Inflammatory macrophage (primary cell): ENCODE measurements around the gene CNST.
A peak's percentile ranks its signal among the peaks of the same experiment; 100 is the strongest.

Source experiments
- DNase-seq, 2 donors: peaks; one replicate each; pipeline ENCODE4 v3.0.0-alpha.2; 2020 to 2022
- total RNA-seq, 18 experiments: gene quantifications; one replicate each; lab custom pipeline; 2026; ENCODE audit warnings: mixed read lengths in 6 of 18, inconsistent platforms in 2 of 18; lab: John Stamatoyannopoulos, UW

Gene CNST, protein sequence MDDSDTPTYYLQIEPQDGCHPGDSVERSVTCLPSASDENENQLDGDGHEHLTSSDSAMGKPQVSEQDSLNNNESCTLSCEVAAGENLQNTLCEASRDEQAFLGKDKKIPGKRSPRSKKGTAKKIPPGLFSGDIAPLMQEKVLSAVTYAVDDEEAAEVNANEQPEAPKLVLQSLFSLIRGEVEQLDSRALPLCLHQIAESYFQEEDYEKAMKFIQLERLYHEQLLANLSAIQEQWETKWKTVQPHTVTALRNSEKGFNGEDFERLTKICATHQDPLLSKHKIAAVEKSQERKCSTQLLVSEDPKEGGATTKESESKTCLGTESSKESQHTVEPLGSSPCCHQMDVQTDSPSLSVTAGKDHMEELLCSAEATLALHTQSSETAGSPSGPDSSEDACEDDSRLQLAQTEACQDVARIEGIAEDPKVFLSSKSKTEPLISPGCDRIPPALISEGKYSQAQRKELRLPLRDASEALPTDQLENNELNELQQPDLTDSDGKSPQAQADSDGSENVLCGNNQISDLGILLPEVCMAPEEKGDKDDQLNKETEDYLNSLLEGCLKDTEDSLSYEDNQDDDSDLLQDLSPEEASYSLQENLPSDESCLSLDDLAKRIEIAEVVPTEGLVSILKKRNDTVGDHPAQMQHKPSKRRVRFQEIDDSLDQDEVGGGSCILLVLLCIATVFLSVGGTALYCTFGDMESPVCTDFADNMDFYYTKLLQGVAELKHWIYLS
- 7.5 to 54.8 (median 33.3) reads per million in 18 experiments for total RNA-seq

DNA sequence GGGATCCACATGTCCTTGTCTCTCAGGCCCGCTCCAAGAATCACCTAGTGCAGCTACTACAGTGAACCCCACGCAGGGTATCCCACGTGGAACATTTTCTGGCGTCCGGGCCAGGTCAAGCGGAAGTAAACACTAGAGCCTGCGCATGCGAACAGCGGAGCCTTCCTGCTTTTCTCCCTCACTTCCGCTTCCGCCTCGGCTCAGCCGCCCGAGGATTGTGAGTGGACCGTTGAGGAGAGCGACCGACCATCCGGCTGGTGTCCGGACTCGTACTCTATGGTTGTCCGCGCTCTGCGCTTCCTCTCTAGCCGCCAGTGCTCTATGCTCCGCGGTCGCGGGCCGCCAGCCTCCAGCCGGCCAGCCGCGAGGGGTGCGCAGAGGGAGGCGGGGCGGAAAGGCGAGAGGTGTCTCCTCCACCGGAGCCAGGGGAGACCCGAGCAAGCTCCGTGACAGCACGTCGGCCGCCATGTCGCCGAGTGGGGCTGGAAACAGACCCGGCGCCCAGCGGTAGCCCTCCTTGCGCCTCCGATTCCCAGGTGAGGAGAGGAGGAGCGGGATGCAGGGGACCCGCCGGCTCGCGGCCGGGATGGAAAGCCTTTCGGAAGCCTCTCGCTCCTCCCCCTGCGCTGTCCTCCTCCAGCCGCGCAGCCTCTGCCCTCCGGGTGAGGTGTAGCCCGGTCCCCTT is at the start of gene CNST, which contains the start of gene TFB2M:
CNST (plus strand) TSS at position 329 of the 685 bp plus-strand sequence. CDS start 25,107 bp downstream, outside the sequence.
TFB2M (minus strand) TSS at position 134 of the 685 bp plus-strand sequence; CDS start at position 11, 123 bp downstream.
- DNase-seq = peak; percentile 99

DNA sequence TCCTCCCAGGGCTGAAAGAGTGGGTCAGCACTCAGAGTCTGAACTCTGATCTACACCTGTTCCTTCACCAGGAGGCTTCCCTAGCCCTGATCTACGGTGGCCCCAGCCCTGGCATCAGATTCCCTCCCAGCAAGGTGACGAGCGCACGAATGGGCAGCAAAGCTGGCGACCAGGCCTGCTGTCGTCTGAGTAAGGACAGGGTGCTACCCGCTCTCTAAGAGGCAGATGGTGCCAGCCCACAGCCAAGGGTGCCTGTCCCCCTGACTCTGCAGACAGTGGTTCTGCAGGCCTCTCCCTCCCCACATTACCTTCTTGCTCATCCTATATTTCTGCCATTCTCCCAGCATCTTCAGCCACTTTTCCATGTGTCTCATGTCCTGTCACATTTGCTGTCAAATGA is 48.9 kb upstream of the CNST start:
- DNase-seq = no peak

DNA sequence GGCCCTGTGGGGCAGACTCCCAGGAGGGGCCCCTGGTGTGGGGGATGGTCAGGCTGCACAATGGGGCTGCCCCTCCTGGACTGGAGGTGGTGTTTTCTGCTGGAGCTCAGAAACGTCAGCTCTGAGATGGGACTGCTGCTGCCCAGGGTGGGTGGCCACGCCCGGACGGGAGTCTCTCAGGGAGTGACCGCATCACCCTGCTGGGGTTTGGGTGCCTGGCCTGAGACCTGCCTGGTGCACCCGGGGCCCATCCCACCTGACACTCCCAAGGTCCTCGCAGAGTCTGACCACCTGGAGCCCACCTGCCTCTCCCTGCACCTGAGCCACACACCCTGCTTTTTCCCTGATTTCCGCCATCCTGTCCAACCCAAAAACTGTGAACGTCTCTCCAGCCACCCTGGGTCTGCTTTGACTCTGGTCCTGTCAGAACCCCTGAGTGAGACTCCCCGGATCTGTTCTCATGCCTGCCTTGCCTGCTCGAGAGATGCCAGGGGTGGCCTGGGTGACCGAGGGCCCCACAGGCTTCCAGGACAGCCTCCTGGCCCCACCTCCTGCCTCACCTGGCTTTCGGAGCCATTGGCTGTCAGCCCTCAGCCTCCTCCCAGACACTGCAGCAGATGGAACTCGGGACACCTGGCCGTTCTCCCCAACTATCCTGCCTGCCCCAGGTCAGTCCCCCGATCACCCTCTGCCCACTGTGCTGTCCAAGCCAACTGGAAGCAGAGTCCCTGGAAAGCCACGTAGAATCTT is 47.6 kb upstream of the CNST start:
- DNase-seq = no peak

DNA sequence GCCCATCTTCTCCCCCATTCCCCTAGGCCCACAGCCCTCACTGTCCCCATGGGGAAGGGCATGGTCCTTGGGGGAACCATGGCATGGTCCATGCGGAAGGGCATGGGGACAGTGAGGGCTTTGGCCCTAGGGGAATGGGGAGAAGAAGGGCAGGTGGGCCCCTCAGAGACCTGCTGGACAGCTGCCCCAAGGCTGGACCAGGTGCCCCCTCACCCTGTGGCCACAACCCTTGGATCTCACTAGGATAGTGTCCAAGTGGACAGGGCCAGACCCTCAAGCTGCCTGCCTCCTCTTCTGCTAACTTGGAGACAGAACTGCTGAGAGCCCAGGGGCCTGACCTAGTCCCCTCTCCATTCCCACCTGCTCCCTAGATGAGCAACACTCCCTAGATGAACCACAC is 46.7 kb upstream of the CNST start:
- DNase-seq = no peak

DNA sequence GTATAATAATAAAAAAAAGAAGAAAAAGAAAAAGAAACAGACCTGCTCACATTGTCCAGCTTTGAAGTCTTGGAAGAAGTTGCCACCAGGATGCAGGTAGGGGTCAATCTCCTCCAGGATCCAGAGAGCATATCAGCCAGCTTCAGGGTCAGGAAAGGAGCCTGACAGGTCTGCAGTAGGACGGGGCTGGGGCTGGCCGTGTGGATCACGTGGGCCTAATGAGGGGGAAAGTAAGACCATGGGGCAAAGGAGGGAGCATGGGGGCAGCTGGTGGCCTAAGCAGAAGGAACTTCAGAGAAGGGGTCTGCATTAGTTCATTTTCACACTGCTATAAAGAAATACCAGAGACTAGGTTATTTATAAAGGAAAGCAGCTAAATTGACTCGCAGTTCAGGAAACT is 39.9 kb upstream of the CNST start:
- no peak for DNase-seq

DNA sequence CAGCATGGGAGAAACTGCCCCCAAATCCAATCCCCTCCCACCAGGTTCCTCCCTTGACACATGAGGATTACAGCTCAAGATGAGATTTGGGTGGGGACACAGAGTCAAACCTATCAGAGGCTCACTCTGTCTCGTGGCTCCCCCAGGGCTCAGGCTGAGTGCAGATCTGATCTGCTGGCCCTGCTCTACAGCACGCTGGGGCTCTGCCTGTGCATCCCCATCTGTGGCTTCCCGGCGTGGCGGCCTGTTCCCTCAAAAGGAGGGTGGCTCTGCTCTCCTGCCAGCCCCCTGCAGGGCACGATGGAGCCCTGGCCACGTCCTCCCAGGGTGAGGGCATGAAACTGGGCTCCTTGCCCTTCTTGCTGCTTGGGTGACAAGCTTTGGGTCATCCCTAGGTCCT is 39.3 kb upstream of the CNST start:
- DNase-seq = no peak

DNA sequence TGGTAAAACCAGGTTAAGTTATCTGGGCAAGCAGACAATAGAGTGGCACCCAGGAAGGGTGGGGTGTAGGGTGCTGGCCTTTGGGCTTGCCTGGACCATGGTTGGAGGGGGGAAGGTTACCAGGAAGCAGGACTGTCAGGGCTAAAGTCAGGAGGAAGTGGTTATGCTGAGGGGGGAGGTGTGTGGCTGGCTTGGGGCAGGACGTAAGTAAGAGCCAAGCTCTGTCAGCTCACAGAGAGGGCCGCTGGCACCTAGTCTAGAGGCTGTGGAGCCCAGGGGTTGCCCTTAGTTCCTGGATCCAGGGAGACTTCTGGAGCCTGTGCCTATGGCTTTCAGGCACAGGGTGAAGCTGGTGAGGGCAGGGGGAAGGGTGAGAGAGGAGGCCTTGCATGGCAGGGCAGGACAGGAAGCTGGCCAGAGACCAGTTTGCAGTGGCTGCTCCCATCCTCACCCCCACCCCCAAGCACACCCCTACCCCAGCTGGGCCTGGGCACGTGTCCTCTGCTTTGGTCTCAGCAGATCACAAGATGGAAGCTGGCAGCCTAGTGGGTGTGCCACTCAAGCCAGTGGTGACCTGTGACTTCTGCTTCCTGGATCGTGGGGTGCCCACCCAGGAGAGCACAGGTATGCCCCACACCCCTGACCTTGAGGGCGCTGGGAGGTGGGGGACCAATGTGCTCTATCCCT is 38.7 kb upstream of the CNST start:
- DNase-seq = no peak

DNA sequence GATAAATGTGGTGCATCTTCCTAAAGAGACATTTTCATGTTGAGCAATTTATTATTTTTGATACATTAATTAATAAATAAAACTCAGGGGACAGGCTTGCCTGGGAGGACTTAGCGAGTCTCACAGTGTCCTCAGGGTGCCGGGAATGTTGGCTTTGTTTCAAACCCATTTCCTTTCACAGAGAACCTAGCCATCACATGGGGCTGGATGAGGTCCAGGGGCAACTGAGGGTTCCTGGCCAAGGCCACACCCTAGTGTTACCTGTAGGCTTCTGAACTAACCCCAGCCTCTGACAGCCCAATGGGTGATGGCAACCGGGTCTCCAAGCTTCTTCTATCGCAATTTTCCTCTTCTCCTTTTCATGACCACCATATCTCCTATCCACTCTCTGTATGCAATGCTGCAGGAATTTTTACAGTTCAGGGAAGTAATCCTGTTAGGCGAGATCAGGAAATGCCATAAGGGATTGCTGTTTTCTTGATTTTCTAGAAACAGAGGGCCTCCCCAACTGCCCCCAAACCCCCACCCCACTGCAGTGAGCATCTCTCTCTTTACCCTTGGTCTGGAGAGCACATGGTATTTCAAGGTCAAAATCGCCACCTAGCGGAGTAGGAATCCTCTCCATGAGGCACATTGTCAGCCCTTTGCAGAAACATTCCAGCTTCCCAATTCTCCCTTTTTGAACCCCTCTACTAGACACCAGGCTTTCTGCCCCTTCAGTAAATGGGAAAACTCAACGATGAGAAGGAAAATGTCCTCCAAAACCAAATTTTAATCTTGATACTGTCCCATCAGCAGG is 37.1 kb upstream of the CNST start:
- no peak for DNase-seq

DNA sequence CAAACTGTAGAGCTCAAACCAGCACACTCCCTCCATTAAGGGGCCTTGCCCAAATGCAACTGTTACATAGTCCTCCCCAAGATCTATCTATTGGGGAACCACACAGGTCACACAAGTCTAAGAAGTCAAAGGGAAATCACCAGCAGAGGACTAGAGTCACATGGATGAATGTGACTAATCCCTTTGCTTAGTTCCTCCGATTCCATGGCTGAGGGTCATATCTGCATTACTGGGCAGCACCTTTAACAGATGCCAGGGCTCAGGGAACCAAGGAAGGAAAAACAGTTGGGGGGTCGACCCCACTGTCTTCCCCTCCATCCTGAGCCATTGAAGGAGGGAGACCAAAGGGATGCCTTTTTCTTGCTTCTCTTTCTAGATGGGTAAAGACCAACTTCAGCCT is 35.8 kb upstream of the CNST start:
- no peak for DNase-seq

DNA sequence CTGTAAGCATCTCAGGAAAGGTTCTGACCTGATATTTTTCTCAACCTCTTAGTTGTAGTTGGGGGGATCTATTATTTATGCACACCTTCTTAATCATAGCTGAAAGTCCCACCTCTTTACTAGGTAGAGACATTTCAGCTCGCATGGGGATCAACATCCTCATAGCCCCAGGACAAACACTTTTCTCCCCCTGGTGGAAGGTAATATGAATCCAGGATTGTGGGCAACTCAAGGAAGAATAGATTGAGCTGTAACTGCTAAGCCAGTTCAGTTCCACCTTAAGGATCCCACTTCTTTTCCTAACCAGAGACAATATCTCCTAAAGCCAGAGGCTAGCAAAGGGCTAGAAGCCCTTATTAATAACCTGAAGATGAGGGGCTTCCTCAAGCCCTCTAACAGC is 33.7 kb upstream of the CNST start:
- no peak for DNase-seq

DNA sequence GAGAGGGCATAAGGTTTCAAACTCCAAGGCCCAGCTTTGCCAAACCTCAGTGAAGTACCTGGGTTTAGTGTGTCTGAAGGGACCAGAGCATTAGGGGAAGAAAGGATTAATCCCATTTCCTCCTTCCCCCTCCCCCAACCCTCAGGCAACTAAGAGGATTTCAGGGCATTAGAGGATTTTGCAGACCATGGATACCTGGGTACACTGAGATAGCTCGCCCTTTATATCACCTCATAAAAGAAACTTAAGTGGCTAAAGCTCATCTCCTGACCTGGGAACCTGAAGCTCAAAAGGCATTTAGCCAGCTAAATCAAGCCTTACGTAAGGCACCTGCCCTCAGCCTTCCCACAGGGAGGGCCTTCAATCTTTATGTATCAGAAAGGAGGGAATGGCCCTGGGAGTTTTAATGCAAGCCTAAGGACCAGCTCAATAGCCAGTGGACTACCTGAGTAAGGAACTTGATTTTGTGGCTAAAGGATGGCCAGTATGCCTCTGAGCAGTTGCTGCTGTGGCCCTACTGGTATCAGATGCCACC is 32.8 kb upstream of the CNST start:
- DNase-seq = no peak

DNA sequence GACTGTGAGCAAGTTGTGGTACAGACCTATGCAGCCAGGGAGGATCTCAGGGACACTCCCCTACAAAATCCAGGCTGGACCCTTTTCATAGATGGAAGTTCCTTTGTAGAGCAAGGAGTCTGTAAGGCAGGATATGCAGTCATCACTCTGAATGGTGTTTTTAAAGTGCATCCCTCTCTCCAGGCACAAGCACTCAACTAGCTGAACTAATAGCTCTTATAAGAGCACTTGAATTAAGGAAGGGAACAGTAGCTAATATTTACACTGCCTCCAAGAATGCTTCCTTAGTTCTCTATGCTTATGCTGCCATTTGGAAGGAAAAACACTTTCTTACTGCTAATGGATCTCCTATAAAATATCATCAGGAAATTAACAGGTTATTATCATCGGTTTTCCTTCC is 32.1 kb upstream of the CNST start:
- DNase-seq = no peak

DNA sequence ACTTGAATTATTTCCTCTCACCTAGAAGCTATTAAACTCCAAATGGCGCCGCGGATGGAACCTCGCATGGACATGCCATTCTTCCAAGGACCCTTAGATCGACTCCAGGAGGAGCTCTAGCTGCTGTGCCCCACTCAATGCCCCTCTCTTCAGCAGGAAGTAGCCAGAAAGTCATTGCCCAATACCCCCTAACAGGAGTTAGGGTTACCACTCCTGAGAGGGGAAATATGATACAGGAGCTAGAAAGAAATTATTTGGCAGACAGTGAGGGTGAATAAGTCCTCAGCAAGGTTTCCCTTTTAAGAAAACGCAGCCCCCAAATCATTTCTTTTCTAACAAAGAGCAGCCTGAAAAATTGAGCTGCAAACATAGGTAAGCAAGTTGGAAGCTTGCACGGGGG is 28.8 kb upstream of the CNST start:
- no peak for DNase-seq

DNA sequence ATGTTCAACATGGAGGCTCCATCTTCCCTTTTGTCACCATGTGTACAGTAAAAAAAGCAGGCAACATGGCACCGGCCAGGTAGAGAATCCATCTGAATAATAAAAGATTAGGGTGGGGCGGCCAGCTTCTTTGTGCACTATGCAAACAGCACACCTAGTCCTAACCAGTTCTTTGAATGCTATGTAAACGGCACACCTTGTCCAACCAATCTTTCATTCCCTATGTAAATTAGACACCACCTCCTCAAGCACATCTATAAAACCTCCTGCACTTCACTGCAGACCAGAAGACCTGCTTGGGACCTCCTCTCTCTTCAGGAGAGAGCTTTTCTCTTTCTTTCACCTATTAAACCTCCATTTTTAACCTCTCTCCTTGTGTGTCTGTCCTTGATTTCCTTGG is 28.4 kb upstream of the CNST start:
- no peak for DNase-seq

DNA sequence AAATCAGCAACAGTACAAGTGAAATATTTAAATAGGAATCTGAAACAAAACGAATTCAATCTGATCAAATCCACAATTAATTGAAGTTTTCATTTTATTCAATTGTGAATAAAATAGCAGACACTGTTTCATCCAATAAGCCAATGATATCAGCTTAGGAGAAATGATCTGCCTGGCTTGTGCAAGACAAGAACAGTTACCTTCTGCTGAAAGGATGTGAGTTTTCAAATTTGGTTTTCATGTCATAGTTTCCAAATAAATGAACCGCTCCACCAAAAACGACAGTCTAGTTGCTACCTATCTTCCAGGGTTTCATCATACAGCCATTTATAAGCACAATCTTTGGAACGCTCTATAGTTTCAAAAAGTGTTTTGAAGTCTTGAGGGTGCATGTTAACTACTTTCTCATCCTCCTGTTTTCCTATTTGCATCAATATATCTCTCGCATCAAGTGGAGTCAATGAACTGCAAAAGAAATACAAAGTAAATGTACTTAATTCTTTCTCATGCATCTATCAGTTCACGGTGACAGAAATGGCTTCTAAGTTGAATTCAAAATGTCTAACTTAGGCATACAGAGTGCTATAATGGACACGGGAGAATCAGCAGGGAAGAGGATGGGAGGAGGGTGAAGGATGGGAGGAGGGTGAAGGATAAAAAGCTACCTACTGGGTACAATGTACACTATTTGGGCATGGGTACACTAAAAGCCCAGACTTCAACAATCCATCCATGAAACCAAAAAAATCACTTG is 25.3 kb upstream of the CNST start:
- DNase-seq = no peak

DNA sequence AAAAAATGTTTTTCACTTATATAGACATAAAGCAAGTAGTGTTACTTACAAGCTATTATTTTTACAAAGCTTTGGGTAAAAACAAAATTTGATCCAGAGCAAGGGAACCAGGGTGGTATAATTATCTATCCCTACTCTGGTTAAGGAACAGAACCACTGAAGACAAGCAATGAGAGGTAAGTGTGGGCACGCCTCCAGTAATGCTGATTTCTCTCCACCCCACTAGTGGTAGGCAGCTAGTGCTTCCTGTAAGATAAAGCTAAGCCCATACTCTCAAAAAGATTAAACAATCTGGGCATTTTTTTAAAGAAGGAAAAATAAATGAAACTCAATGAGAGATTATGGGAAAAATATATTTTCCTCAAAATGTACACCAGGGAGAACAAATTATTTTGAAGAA is 22.3 kb upstream of the CNST start:
- no peak for DNase-seq

DNA sequence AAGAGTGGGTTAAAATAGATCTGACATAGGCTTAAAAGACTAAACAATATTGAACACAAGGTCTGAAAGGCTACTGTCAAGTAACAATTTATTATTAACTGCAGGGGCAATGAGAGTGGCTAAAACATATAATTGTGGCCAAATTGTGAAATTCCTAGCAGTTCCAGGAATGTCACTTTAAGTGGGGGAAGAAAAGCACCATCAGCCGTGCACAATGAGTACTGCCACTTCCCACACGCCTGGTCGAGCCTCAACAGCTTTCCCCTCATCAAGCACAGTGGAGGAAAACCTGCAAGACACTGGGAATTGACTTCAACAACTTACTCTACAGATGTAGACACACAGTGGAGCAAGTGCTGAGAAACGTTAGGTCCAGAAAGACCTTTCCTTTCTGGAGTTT is 16.6 kb upstream of the CNST start:
- no peak for DNase-seq

DNA sequence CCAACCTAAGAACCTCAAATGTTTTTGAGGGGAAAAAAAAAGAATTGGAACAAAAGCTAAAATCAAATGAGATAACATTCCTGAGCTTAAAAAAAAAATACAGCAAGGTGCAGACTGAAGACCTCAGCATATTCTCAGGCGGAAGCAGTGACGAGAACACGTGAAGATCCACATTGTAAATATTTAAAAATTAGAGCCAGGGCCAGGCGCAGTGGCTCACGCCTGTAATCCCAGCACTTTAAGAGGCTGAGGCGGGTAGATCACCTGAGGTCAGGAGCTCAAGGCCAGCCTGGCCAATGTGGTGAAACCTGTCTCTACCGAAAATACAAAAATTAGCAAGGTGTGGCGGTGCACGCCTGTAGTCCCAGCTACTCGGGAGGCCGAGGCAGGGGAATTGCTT is 15.9 kb upstream of the CNST start:
- DNase-seq = no peak

DNA sequence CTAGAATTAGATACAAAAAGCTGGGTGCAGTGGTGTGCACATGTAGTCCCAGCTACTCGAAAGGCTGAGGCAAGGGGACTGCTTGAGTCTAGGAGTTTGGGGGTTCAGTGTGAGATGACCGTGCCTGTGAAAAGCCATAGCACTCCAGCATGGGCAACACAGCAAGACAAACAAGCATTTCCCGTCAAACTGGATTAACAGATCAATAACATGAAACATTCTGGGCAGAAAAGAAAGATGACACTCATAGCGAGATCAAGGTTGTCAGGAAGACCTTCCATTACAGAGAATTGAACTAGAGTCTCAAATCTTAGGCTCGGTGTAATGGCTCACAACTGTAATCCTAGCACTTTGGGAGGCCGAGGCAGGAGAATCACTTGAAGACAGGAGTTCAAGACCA is 14.1 kb upstream of the CNST start:
- no peak for DNase-seq

DNA sequence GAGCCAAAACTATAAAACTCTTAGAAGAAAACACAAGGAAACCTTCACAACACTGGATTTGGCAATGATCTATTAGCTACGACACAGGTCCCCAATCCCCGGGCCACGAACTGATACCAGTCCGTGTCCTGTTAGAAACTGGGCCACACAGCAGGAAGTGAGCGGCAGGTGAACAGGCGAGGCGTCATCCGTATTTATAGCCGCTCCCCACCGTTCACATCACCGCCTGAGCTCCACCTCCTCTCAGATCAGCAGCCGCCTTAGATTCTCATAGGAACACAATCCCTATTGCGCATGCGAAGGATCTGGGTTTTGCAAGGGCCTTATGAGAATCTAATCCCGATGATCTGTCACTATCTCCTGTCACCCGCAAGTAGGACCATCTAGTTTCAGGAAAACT is 12.1 kb upstream of the CNST start:
- DNase-seq = no peak
